Esophagus muscularis mucosa (tissue), 4 donors: ENCODE measurements around the gene FTCD. TPM values are rescaled to one million over a fixed set of nuclear protein-coding genes. Genes with fewer than 3 reads are reported as not detected.

Experiments used
- DNase-seq: peaks from one replicate; pipeline ENCODE4 v3.0.0-alpha.2; 2017; ENCODE audit errors: extremely low spot score
- H3K27ac ChIP-seq, 4 donors: fragments of 200-600 bp; sonication (generic); replicated peaks in 1 of 4; 1 replicate in 3 of 4; 2 replicates in 1 of 4; pipeline ENCODE4 v1.5.1; 2016 to 2019; ENCODE audit warnings: mild to moderate bottlenecking in 1 of 4
- H3K27me3 ChIP-seq, 4 donors: fragments of 200-600 bp; sonication (generic); one replicate each; pipeline versions ENCODE4 v1.5.1 to v1.6.0; 2016 to 2019
- H3K36me3 ChIP-seq, 4 donors: fragments of 200-600 bp; sonication (generic); one replicate each; pipeline ENCODE4 v1.5.1; 2016 to 2019
- H3K4me1 ChIP-seq, 4 donors: fragments of 200-600 bp; sonication (generic); one replicate each; pipeline ENCODE4 v1.5.1; 2016 to 2019
- H3K4me3 ChIP-seq, 4 donors: fragments of 200-600 bp; sonication (generic); 1 replicate in 2 of 4; 2 replicates in 2 of 4; pipeline ENCODE4 v1.5.1; 2016 to 2019; ENCODE audit warnings: mild to moderate bottlenecking in 4 of 4, moderate library complexity in 1 of 4
- H3K9me3 ChIP-seq, 4 donors: fragments of 200-600 bp; sonication (generic); 1 replicate in 3 of 4; 2 replicates in 1 of 4; pipeline ENCODE4 v1.5.1; 2016 to 2019
- EP300 ChIP-seq: sonication (generic); formaldehyde crosslinking; IDR thresholded peaks from one replicate; pipeline ENCODE4 v1.6.1; 2017; ENCODE audit warnings: antibody characterized with exemption
- POLR2A ChIP-seq: fragments of 450-650 bp; IDR thresholded peaks from one replicate; pipeline ENCODE4 v1.6.1; 2017; ENCODE audit warnings: antibody characterized with exemption, moderate library complexity, mild to moderate bottlenecking, low read depth
- POLR2AphosphoS5 ChIP-seq, 2 donors: sonication (generic); formaldehyde crosslinking; IDR thresholded peaks; one replicate each; pipeline ENCODE4 v1.6.1; 2017; ENCODE audit warnings: antibody characterized with exemption in 2 of 2
- WGBS: methylation state at CpG from one replicate; pipeline ENCODE4 v1.1.5; 2018; 5-methylcytosine and 5-hydroxymethylcytosine counted together
- intact Hi-C: fragments of 100-400 bp; cut with DNase I; formaldehyde crosslinking; loops from one replicate; pipeline ENCODE4 v1.15.1; 2023
- total RNA-seq, 4 donors: library from RNA; depleted of rRNA; stranded (reverse); fragments of >200 nt; gene quantifications; one replicate each; pipeline versions ENCODE4 v1.1.0 to v1.2.1, GENCODE V29; 2016
- TF ChIP-seq, protein P1 (sequence below), 3 experiments: fragments of 200-600 bp in 2 of 3; fragments of 450-650 bp in 1 of 3; sonication (generic) in 2 of 3; IDR thresholded peaks; one replicate each; pipeline ENCODE4 v1.5.1; 2017 to 2019; ENCODE audit warnings: antibody characterized with exemption in 3 of 3, mild to moderate bottlenecking in 2 of 3, moderate library complexity in 1 of 3

Gene FTCD
- total RNA-seq, 4 donors from 2014 or later, result 0.26 to 2.5 (median 1.2) TPM; not detected in 1

DNA sequence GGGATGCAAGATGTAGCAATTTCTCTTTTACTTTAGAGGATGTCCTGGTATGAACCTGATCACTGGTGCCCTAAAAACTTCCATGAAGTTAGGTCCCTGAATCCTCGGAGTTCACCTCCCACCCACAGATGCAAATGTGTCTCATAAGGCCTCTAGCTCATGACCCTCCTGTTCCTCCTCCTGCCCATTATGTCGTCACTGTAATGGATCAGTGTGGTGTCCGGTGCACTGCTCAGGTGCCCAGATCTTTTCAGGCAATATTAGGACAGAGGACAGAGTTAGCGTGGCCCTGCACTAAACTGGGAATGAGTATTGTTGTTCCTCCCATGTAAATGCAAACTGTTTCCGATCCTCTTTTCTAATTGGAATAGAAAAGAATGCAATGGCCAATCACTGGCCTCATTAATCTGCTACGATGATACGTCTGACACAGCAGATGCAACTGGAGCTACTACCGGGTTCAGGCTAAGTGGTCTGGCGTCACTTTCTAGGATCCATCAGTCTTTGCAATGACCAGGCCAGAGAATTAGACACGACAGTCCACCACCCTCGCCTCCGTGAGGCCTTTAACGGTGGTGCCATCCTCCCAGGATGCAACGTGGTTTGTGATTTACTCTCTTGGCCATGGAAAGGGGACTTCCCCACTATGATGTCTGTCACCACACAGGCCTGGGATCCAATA, 60.8 kb downstream of the FTCD start:
- DNase-seq, result peak; percentile 74

DNA sequence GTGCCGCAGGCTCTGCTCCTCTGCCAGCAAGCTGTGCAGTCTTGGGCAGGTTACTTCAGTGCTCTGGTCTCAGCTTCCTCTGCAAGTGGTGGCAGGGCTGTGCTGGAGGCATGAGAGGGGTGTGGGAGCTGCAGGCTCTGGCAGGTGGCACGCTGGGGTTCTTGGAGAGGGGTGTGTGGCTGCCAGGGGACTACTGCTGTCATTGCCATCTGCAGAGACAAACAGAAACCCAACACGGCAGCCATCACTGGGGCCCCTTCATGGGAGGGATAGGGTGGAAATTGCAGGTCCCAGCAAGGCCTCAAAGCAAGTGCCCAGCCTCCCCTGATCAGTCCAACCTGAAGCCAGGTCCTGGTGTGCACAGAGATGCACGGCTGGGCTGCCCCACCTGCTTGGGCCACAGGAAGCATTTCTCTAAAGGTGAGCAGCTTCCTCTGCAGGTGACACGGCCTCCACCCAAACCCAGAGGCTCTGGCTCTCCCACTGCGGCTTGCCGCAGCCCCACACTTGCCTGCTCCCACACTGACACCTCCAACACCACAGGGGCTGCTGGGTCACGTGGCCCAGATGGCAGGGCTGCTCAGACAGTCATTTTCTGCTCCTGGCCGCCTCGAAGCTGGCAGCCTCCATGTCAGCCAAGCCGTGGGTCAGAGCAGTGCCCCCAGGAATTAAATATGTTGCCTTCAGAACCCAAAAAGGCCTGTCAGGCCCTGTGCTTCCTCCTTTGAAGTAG, 61.5 kb downstream of the FTCD start:
- H3K36me3 ChIP-seq, result no peaks in the 10 kb centered on the region
- peak overlapping the region; percentile 99 to 100 (median 99) for H3K27ac ChIP-seq
- H3K9me3 ChIP-seq, result no peaks in the 10 kb centered on the region
- H3K4me3 ChIP-seq, result no peak overlapping the region
- DNase-seq, result peak; percentile 89
- TF ChIP-seq POLR2A, result no peak
- TF ChIP-seq, protein P1, sequence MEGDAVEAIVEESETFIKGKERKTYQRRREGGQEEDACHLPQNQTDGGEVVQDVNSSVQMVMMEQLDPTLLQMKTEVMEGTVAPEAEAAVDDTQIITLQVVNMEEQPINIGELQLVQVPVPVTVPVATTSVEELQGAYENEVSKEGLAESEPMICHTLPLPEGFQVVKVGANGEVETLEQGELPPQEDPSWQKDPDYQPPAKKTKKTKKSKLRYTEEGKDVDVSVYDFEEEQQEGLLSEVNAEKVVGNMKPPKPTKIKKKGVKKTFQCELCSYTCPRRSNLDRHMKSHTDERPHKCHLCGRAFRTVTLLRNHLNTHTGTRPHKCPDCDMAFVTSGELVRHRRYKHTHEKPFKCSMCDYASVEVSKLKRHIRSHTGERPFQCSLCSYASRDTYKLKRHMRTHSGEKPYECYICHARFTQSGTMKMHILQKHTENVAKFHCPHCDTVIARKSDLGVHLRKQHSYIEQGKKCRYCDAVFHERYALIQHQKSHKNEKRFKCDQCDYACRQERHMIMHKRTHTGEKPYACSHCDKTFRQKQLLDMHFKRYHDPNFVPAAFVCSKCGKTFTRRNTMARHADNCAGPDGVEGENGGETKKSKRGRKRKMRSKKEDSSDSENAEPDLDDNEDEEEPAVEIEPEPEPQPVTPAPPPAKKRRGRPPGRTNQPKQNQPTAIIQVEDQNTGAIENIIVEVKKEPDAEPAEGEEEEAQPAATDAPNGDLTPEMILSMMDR (IDR thresholded peaks at IDR 0.05), result no peak
- no peak for TF ChIP-seq EP300
- no peak for TF ChIP-seq POLR2AphosphoS5 (IDR thresholded peaks at IDR 0.05)
- peaks cover 0 to 7% (median 0%) of the 10 kb centered on the region in 4 donors for H3K27me3 ChIP-seq
- intact Hi-C loops, result no loop called here
- WGBS, result 78% methylated on average over 4 of the region's 11 CpGs
- H3K4me1 ChIP-seq, result peaks cover 28 to 71% (median 68%) of the 10 kb centered on the region in 4 donors

More for the DNA sequence above, 60.8 kb downstream of the FTCD start:
- Histone ChIP-seq H3K4me1 (peaks cover 28 to 71% (median 68%) of the 10 kb centered on the region in 4 donors), H3K27ac (peak overlapping the region; percentile 99 to 100 (median 99)), H3K27me3 (peaks cover 0 to 8% (median 0%) of the 10 kb centered on the region in 4 donors), H3K9me3 (no peaks in the 10 kb centered on the region), H3K36me3 (no peaks in the 10 kb centered on the region), H3K4me3 (no peak overlapping the region)
- WGBS, result 78% methylated on average over 11 of the region's 14 CpGs
- intact Hi-C loops, result no loop called here
- TF ChIP-seq POLR2A (no peak), POLR2AphosphoS5 (IDR thresholded peaks at IDR 0.05) (no peak), EP300 (no peak)
- TF ChIP-seq, protein P1 (IDR thresholded peaks at IDR 0.05), result no peak

DNA sequence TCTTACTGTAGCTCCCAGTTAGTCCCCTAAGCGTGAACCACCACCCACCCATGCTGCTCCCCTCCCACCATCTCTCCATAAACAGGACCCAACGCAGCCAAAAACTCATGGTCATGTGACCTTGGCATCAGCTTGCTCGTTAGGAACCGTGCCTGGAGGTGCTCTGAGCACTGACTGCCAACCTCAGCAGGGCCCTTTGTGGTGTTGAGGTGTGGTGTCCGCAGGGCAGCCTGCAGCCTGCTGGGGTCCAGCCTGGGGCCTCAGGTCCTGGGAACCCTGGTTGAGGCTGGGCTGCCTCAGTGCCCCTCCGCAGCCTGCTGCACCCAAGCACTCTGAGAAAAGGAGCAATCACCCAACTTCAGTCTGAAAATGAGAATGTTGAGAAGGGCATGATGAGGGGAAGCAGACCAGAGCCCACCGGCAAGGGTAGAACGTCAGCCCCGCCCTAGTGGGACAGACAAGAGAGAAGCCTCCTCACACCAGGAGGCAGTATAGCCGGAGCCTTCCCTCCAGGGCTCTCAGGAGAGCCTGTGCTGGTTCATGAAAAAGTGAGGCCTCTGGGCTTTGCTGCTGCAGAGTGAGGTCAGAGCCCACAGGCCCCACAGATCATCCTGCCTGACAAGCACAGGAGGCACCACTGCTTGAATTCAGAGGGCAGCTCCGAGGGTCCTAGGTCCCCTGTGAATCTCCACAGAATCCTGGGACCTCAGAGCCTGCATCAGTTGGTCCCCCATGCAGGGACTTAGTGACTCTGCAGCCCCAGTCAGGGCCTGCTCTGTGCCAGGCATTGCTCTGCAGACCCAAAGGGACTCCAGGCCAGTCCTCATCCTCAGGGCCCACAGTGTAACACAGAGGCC, 62.3 kb downstream of the FTCD start:
- DNase-seq, result peak; percentile 92
- intact Hi-C loops, result no loop called here
- H3K4me3 ChIP-seq, result peak overlapping the region in 2 of 4 donors; percentile 34 to 37
- H3K27ac ChIP-seq, result peak overlapping the region; percentile 99 to 100 (median 99)
- 64% methylated on average over 11 of the region's 11 CpGs for WGBS
- TF ChIP-seq POLR2A, result no peak
- no peak for TF ChIP-seq POLR2AphosphoS5 (IDR thresholded peaks at IDR 0.05)
- TF ChIP-seq EP300, result no peak
- TF ChIP-seq, protein P1 (IDR thresholded peaks at IDR 0.05), result no peak
- H3K9me3 ChIP-seq, result peaks cover 0 to 3% (median 0%) of the 10 kb centered on the region in 4 donors
- peaks cover 28 to 71% (median 67%) of the 10 kb centered on the region in 4 donors for H3K4me1 ChIP-seq
- H3K27me3 ChIP-seq, result peaks cover 0 to under 1% (median 0%) of the 10 kb centered on the region in 4 donors
- no peaks in the 10 kb centered on the region for H3K36me3 ChIP-seq

DNA sequence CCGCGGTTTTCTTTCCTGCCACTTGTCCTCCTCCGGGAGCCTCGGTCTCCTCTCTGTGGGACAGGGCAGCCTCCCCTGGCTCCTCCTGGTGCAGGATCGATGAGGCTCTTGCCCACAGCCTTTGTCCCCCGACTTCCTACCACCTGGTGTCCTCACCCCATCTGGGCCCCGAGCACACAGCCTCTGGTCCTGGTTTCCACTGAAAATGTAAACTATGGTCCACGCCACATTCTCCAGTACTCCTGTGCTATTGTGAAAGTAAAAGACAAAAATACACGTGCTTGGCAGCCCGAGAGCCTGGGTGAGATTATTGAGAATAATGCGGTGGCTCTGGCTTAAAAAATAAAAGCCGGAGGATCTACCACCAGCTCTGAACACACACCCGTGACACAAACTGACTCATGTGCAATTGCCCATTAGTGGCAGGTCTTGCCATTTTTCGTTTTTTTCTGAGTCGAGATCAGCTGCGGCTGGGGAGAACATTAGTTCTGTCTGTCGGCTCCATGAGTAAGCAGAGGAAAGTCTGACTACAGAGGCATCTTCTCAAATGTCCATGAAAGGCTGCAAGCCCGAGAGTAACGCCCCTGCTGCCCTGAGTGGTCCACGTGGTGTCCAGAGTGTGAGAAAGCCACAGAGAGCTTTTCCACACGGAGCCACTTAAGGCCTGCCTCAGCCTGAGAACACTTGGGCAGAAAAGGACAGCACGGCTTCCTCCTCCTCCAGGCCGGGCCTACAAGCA, 63.2 kb downstream of the FTCD start:
- H3K27ac ChIP-seq, result peak overlapping the region; percentile 99 to 100 (median 99)
- peak; percentile 94 for DNase-seq
- H3K36me3 ChIP-seq, result no peaks in the 10 kb centered on the region
- peak overlapping the region; percentile 34 to 51 (median 37) for H3K4me3 ChIP-seq
- TF ChIP-seq, protein P1 (IDR thresholded peaks at IDR 0.05), result no peak
- peak; percentile 92 to 95 for TF ChIP-seq POLR2AphosphoS5 (IDR thresholded peaks at IDR 0.05)
- peak; percentile 7 for TF ChIP-seq POLR2A
- H3K9me3 ChIP-seq, result peaks cover 0 to 4% (median 0%) of the 10 kb centered on the region in 4 donors
- 30% methylated on average over 21 of the region's 23 CpGs for WGBS
- H3K4me1 ChIP-seq, result peaks cover 21 to 66% (median 61%) of the 10 kb centered on the region in 4 donors
- no peaks in the 10 kb centered on the region for H3K27me3 ChIP-seq
- intact Hi-C loops, result no loop called here
